Heart left ventricle (tissue), 16 donors: ENCODE data around the gene SV2B. TPM values are rescaled to one million over a fixed set of nuclear protein-coding genes. Genes with fewer than 3 reads are reported as not detected.

Experiments
- ATAC-seq, 4 donors: fragments of 200-7000 bp; cut with Tn5 transposase; one replicate each; pipeline ENCODE4 v1.9.1; 2020 to 2022; ENCODE audit warnings: moderate library complexity in 4 of 4, mild to moderate bottlenecking in 3 of 4, moderate number of reproducible peaks in 1 of 4
- DNase-seq, 5 donors: peaks; one replicate each; pipeline ENCODE4 v3.0.0-alpha.2; 2020
- H3K27ac ChIP-seq, 12 donors: fragments of 200-600 bp; sonication (generic) in 4 of 12; one replicate each; pipeline versions ENCODE4 v1.5.0 to v1.8.0; 2016 to 2022; ENCODE audit warnings: mild to moderate bottlenecking in 2 of 12
- H3K27me3 ChIP-seq, 9 donors: fragments of 200-600 bp; sonication (generic) in 2 of 9; one replicate each; pipeline versions ENCODE4 v1.5.1 to v1.8.0; 2016 to 2022; ENCODE audit warnings: mild to moderate bottlenecking in 3 of 9
- H3K36me3 ChIP-seq, 9 donors: fragments of 200-600 bp; sonication (generic) in 2 of 9; one replicate each; pipeline versions ENCODE4 v1.5.0 to v1.8.0; 2018 to 2022; ENCODE audit warnings: mild to moderate bottlenecking in 2 of 9
- H3K4me1 ChIP-seq, 12 donors: fragments of 200-600 bp; sonication (generic) in 4 of 12; one replicate each; pipeline versions ENCODE4 v1.5.0 to v1.8.0; 2016 to 2022; ENCODE audit warnings: mild to moderate bottlenecking in 3 of 12
- H3K4me3 ChIP-seq, 12 donors: fragments of 200-600 bp; sonication (generic) in 4 of 12; one replicate each; pipeline versions ENCODE4 v1.5.0 to v1.8.0; 2017 to 2022; ENCODE audit warnings: mild to moderate bottlenecking in 9 of 12, moderate library complexity in 4 of 12
- H3K9me3 ChIP-seq, 12 donors: fragments of 200-600 bp; sonication (generic) in 4 of 12; one replicate each; pipeline versions ENCODE4 v1.5.0 to v1.8.0; 2016 to 2022; ENCODE audit warnings: mild to moderate bottlenecking in 1 of 12
- POLR2A ChIP-seq, 2 donors: fragments of 450-650 bp; IDR thresholded peaks; one replicate each; pipeline ENCODE4 v1.6.1; 2017; ENCODE audit warnings: antibody characterized with exemption in 2 of 2, mild to moderate bottlenecking in 2 of 2, moderate library complexity in 2 of 2
- WGBS, 4 donors: extraction: QIAGEN DNeasy Blood & Tissue Kit in 2 of 4; methylation state at CpG; one replicate each; pipeline versions ENCODE4 v1.1.5 to v1.1.7; 2013 to 2018; 5-methylcytosine and 5-hydroxymethylcytosine counted together
- intact Hi-C, 10 donors: fragments of 100-400 bp; cut with DNase I; formaldehyde crosslinking; loops; one replicate each; pipeline versions ENCODE4 v1.11.1 to v1.14.2; 2022
- polyA plus RNA-seq, 2 donors: library from polyadenylated mRNA; stranded (reverse); fragments of 200-250 nt; gene quantifications; one replicate each; pipeline ENCODE4 v1.2.3, GENCODE V29; 2013
- total RNA-seq, 9 donors: library from RNA; depleted of rRNA in 2 of 9; stranded (reverse); fragments of >200 nt in 2 of 9; fragmentation: NEBNext Ultra II Directional in 3 of 9; extraction: Animal tissue kit (Norgen Biotek cat#: 25700) in 3 of 9; gene quantifications; one replicate each; pipeline versions ENCODE4 v1.1.0 to v1.2.4, GENCODE V29; 2016 to 2023
- TF ChIP-seq, protein P1 (sequence below), 12 donors: fragments of 200-600 bp; sonication (generic) in 4 of 12; IDR thresholded peaks; one replicate each; pipeline versions ENCODE4 v1.5.0 to v1.8.0; 2018 to 2022; ENCODE audit warnings: antibody characterized with exemption in 12 of 12, mild to moderate bottlenecking in 5 of 12
- donor health status: ischemic (EF 13 %, LVEDD 7.1; RV severe dilation, severe dysfunction).
- donor health status: healthy with polysubstance abuse.
- donor health status: DM: no; HTN: yes; CAD: no.
- donor health status: DM: no; HTN: no; CAD: no.
- donor health status: ischemic (EF 25% LVEDD 6.9; RV normal size, moderate dysfunction).
- donor health status: ischemic (EF 25% LVEDD 5.7; RV mildly dilated, moderate dysfunction).
- donor health status: healthy.
- donor health status: DM: yes; HTN: yes; CAD: no.
- donor health status: ischemic (EF 35%, LVEDD 5.7; RV mildly dilated, moderate dysfunction).
- donor health status: nonischemic (EF 11% LVEDD 7.7; RV severe dilation, severe dysfunction).
- donor health status: DM: yes; HTN: yes; CAD: no.
- donor health status: PGD.
- donor health status: ischemic (EF 29% LVEDD 5.4; RV normal size, mild dysfunction).
- donor health status: nonischemic (EF 23%, LVEDD 6.1; RV moderate dilation, normal function).

The SV2B gene
- total and polyA plus RNA-seq, 11 donors = 0.42 to 23.5 (median 1.9) TPM

DNA sequence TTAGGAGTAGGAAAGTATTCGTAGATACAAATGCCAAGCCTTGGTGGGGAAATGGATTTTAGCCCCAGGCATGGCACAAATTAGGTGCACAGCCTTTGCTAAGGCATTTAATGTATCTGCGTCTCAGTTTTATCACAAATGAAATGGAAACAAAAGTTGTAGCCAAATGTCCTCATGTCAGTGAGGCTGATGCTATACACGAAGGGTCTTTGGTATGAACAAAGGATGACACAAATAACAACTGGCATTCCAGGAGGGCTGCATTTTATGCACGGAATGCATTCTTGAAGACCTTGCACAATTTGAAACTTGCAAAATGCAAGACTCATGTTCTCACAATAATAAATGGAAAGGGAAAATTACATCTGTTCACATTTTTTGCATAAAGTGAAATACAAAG, 181.9 kb downstream of the SV2B start:
- WGBS, 4 donors = 79 to 86% (median 83%) methylated on average over 4 of the region's 4 CpGs
- TF ChIP-seq, protein P1, sequence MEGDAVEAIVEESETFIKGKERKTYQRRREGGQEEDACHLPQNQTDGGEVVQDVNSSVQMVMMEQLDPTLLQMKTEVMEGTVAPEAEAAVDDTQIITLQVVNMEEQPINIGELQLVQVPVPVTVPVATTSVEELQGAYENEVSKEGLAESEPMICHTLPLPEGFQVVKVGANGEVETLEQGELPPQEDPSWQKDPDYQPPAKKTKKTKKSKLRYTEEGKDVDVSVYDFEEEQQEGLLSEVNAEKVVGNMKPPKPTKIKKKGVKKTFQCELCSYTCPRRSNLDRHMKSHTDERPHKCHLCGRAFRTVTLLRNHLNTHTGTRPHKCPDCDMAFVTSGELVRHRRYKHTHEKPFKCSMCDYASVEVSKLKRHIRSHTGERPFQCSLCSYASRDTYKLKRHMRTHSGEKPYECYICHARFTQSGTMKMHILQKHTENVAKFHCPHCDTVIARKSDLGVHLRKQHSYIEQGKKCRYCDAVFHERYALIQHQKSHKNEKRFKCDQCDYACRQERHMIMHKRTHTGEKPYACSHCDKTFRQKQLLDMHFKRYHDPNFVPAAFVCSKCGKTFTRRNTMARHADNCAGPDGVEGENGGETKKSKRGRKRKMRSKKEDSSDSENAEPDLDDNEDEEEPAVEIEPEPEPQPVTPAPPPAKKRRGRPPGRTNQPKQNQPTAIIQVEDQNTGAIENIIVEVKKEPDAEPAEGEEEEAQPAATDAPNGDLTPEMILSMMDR (IDR thresholded peaks at IDR 0.05) = no peak
- TF ChIP-seq POLR2A (IDR thresholded peaks at IDR 0.05) = no peak
- intact Hi-C loops = no loop called here

DNA sequence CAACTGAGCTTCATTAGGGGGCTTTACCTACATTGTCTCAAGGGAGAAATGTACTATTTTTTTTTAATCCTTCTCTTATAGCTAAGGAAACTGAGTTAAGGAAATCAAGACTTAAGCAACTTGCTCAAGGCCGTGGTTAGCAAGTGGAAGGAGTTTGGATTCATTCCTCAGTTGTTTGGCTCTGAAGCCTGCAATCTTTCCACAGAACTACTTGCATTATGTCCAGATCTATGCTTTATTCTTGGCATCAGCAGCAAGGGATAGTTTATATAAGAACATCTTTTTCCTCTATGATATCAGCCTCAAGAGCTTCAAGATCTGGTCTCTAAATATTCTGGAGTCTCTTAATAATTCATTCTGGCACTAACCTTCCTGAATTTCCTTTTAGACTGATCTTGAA, 182.4 kb downstream of the SV2B start:
- H3K4me1 ChIP-seq = no peaks in the 10 kb centered on the region
- no peak overlapping the region for H3K27ac ChIP-seq
- H3K36me3 ChIP-seq = no peaks in the 10 kb centered on the region
- no peaks in the 10 kb centered on the region for H3K27me3 ChIP-seq
- intact Hi-C loops = no loop called here
- DNase-seq = no peak
- TF ChIP-seq POLR2A (IDR thresholded peaks at IDR 0.05) = no peak
- TF ChIP-seq, protein P1 (IDR thresholded peaks at IDR 0.05) = no peak
- WGBS, 4 donors = 67 to 68% (median 67%) methylated on average over 1 of the region's 1 CpG
- no peak overlapping the region for H3K4me3 ChIP-seq
- H3K9me3 ChIP-seq = no peaks in the 10 kb centered on the region
- ATAC-seq = no peak

More for the DNA sequence above, 181.9 kb downstream of the SV2B start:
- no peak for ATAC-seq
- Histone ChIP-seq H3K27me3 (no peaks in the 10 kb centered on the region), H3K27ac (no peak overlapping the region), H3K4me1 (no peaks in the 10 kb centered on the region), H3K9me3 (no peaks in the 10 kb centered on the region), H3K36me3 (no peaks in the 10 kb centered on the region), H3K4me3 (no peak overlapping the region)
- DNase-seq = no peak

DNA sequence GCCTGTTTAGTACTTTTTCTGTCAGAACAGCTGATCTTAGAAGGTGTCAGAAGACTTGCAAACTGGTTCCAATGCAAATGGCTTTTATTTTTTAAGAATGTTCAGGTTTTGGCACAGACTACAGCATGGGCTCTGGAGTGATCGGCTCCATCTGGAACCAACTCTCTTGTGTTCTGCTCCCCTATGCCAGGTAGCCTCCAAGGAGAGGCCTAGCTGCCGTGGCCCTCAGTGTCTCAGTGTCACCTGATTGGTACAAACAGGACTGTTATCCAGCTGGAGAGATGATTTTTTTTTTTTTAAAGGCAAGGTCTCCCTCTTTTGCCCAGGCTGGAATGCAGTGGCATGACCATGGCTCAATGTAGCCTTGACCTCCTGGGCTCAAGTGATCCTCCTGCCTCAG, 183.1 kb downstream of the SV2B start:
- H3K4me3 ChIP-seq = no peak overlapping the region
- intact Hi-C loops = no loop called here
- H3K36me3 ChIP-seq = no peaks in the 10 kb centered on the region
- WGBS, 4 donors = 87 to 92% (median 90%) methylated on average over 2 of the region's 2 CpGs
- DNase-seq (no peak), ATAC-seq (no peak)
- H3K9me3 ChIP-seq = no peaks in the 10 kb centered on the region
- no peak overlapping the region for H3K27ac ChIP-seq
- no peaks in the 10 kb centered on the region for H3K27me3 ChIP-seq
- H3K4me1 ChIP-seq = no peaks in the 10 kb centered on the region
- TF ChIP-seq, protein P1 (IDR thresholded peaks at IDR 0.05) = no peak
- TF ChIP-seq POLR2A (IDR thresholded peaks at IDR 0.05) = no peak

DNA sequence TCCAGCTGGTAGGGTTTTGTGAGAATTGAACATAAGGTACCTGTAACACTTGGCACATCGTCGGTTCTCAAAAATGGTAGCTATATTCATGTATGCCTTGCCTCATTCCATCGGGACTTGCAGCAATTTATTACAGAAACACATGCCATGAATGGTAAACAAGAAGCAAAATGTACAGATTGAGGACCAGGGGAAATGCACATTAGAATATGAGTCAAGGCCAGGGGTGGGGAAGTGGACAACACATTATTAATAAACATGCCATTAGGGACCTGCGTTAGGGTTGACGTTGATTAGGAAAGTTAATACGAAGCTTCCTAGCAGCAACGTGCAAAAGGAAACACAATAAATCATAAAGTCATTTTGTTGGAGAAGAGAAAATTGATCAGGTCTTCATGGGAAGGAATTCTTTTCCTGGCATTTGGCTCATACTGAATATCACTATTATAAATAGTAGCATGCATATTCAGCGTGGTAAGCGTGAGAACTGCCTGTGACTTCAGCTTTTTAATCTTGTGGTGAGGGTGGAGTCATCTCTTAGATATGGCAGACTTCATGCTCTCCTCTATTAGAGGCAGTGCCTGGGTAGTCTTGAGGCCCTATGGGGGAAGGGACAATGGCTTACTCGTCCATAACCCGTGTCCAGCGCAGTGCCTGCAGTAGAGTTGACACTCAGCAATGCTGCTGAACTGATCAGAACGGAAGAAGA, 184.9 kb downstream of the SV2B start:
- intact Hi-C loops = no loop called here
- ATAC-seq (peak in 2 of 4 donors; percentile 18 to 24), DNase-seq (no peak)
- Histone ChIP-seq H3K9me3 (no peaks in the 10 kb centered on the region), H3K27ac (no peak overlapping the region), H3K4me3 (no peak overlapping the region), H3K27me3 (no peaks in the 10 kb centered on the region), H3K36me3 (no peaks in the 10 kb centered on the region), H3K4me1 (no peaks in the 10 kb centered on the region)
- TF ChIP-seq POLR2A (IDR thresholded peaks at IDR 0.05) = no peak
- TF ChIP-seq, protein P1 (IDR thresholded peaks at IDR 0.05) = no peak
- WGBS, 4 donors = 88 to 92% (median 90%) methylated on average over 13 of the region's 13 CpGs
